AML-193 (cell line): ENCODE results near the gene SLC16A6.
"Not testable (repeated sequence)": the region's sequence is repeated elsewhere in the genome, so short reads cannot be mapped to it uniquely, and the experiment has no call there.

Experiments
- DNase-seq, 2 experiments: peaks; one replicate each; lab custom pipeline; 2025; lab: John Stamatoyannopoulos, UW

The SLC16A6 gene

GRCh38 chr17:68220186-68220585 lies 70.7 kb downstream of the SLC16A6 start:
- not testable (repeated sequence) for DNase-seq

DNA sequence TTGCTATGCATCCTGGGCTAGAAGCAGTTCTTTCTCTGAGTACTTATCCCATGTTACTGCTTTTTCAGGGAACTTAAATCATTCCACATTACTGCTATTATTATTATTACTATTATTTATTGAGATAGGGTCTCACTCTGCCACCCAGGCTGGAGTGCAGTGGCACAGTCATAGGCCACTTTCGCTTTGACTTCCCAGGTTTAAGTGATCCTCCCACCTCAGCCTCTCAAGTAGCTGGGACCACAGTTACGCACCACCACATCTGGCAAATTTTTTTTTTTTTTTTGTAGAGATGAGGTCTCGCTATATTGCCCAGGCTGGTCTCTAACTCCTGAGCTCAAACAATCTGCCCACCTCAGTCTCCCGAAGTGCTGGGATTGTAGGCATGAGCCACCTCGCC lies 71.5 kb downstream of the SLC16A6 start:
- not testable (repeated sequence) for DNase-seq
